Measurements from ENCODE around the gene PLCB2.

DNA sequence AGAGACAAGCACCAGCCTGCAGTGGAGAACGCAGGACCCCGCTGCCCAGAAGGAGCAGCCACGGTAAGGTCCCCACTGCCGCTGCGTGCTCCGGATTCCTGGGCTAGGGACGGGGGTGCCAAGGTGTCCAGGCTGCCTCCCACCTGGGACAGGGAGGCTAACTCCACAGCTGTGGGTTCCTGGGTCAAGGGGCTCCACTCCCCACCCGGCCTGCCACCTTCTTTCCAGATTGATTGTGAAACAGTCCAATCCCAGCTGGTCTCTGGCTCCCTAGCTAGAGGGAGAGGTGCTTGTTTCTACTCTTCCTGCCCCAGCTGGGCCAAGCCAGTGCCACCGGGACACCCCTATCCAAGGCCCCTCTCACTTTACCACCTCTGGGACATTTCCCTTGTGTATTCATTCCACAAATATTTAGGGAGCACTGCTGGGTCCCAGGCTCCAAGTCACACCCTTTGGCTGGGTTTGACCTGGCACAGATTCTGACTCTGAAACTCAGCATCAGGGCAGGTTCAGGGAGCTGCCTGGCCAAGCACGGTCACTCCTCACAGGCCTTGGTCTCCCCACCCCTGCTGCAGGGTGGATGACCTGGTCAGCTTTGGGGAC is 67.0 kb downstream of the PLCB2 start:
- no peak for TF ChIP-seq POLR2AphosphoS5 (IDR thresholded peaks at IDR 0.05; ENCODE audit: borderline replicate concordance, low read depth, low read length)
- TF ChIP-seq FOXP2 (optimal IDR thresholded peaks at IDR 0.05; ENCODE audit: control extremely low read depth, extremely low read length, insufficient read depth) = no peak
- TF ChIP-seq EZH2 (IDR thresholded peaks at IDR 0.05) = no peak
